Left colon (tissue), 2 donors: ENCODE results near the gene ZNF735. TPM values are rescaled to one million over a fixed set of nuclear protein-coding genes. Genes with fewer than 3 reads are reported as not detected.

Source experiments
- total RNA-seq, 2 donors: library from RNA; stranded (reverse); fragmentation: NEBNext Ultra II Directional; extraction: Animal tissue kit (Norgen Biotek cat#: 25700); gene quantifications; one replicate each; pipeline ENCODE4 v1.2.1, GENCODE V29; 2021
- donor health status: DM: no; HTN: no; CAD: no.
- donor health status: DM: yes; HTN: yes; CAD: no.

Gene ZNF735
- total RNA-seq, 2 donors from 2014 or later = not detected

Other genes with a start within 250 kb of the ZNF735 start
- not detected for gene ZNF722, start 208.4 kb upstream of the ZNF735 start, total RNA-seq
- gene ZNF727, start 161.8 kb upstream of the ZNF735 start, total RNA-seq = 1 to 10 TPM; 1.1 to 1.6 TPM
- not detected for gene ZNF679, start 21.3 kb downstream of the ZNF735 start, total RNA-seq
- gene ZNF736, start 106.8 kb downstream of the ZNF735 start, total RNA-seq = 1 to 10 TPM; 7.4 to 9.6 TPM